GM12878 (cell line): Measurements from ENCODE around the gene PRKAA1. TPM values are rescaled to one million over a fixed set of nuclear protein-coding genes. Genes with fewer than 3 reads are reported as not detected.

Experiments
- ATAC-seq: fragments of 200-7000 bp; cut with Tn5 transposase; 3 replicates; pipeline ENCODE4 v1.9.1; 2020; ENCODE audit warnings: mild to moderate bottlenecking, moderate library complexity
- BruUV-seq: library from RNA; stranded (reverse); fragments of 400-500 nt; replicated peaks from 2 replicates; lab custom pipeline; 2021; lab: Mats Ljungman, UMichigan
- CTCF ChIA-PET: fragments of 300-600 bp; sonication (Branson Sonifier 250); formaldehyde crosslinking; extraction: SDS; loops from one replicate; lab custom pipeline; 2021; ENCODE audit warnings: inconsistent platforms; lab: Yijun Ruan, JAX
- POLR2A ChIA-PET: fragments of 350-600 bp; formaldehyde crosslinking; extraction: SDS; loops from one replicate; lab custom pipeline; 2021; ENCODE audit warnings: inconsistent platforms; lab: Charles Lee
- RAD21 ChIA-PET: fragments of 300-600 bp; sonication (Branson Sonifier 250); formaldehyde crosslinking; loops from one replicate; lab custom pipeline; 2023; ENCODE audit warnings: antibody characterized with exemption; ENCODE audit not compliant: unreplicated experiment; lab: Charles Lee
- SMC1A ChIA-PET: fragments of 300-600 bp; sonication (Branson Sonifier 250); formaldehyde crosslinking; loops from one replicate; lab custom pipeline; 2023; ENCODE audit not compliant: unreplicated experiment, uncharacterized antibody; lab: Charles Lee
- DNase-seq: peaks from one replicate; pipeline ENCODE4 v3.0.0-alpha.2; 2011; ENCODE audit warnings: low read depth, low spot score
- FAIRE-seq: peaks from 3 replicates; lab custom pipeline; 2011; peaks lifted over from hg19 to GRCh38; lab: Jason Lieb, UNC
- H2AFZ ChIP-seq: 2 replicates; pipeline ENCODE4 v1.6.0; 2011; ENCODE audit warnings: low read depth, low read length, control low read depth; ENCODE audit not compliant: control insufficient read depth
- H3K27ac ChIP-seq: 2 replicates; pipeline ENCODE4 v1.5.1; 2011; ENCODE audit warnings: control low read depth; ENCODE audit not compliant: control insufficient read depth, insufficient read depth
- H3K27me3 ChIP-seq, 2 experiments: replicated peaks in 1 of 2; 2 replicates each; pipeline versions ENCODE4 v1.6.0 to v1.6.1; 2011; ENCODE audit warnings: low read length in 1 of 2; ENCODE audit not compliant: control insufficient read depth in 2 of 2, insufficient read depth in 2 of 2
- H3K36me3 ChIP-seq, 2 experiments: 2 replicates each; pipeline ENCODE4 v1.5.1; 2011; ENCODE audit warnings: low read length in 1 of 2; ENCODE audit not compliant: control insufficient read depth in 2 of 2, insufficient read depth in 2 of 2
- H3K4me1 ChIP-seq: 2 replicates; pipeline ENCODE4 v1.6.1; 2011; ENCODE audit warnings: mild to moderate bottlenecking, low read length, moderate library complexity, mixed read lengths; ENCODE audit not compliant: control insufficient read depth, insufficient read depth
- H3K4me2 ChIP-seq: 2 replicates; pipeline ENCODE4 v1.6.0; 2011; ENCODE audit warnings: control low read depth; ENCODE audit not compliant: control insufficient read depth, insufficient read depth
- H3K4me3 ChIP-seq: fragments of 200-600 bp; sonication (generic); 2 replicates; pipeline ENCODE4 v1.5.1; 2016
- H3K79me2 ChIP-seq: 2 replicates; pipeline ENCODE4 v1.6.0; 2011; ENCODE audit warnings: low read length; ENCODE audit not compliant: control insufficient read depth, insufficient read depth
- H3K9ac ChIP-seq: 2 replicates; pipeline ENCODE4 v1.8.0; 2011; ENCODE audit warnings: low read length, control low read depth, mixed read lengths; ENCODE audit not compliant: control insufficient read depth, insufficient read depth
- H3K9me3 ChIP-seq: replicated peaks from 3 replicates; pipeline ENCODE4 v1.5.1; 2011; ENCODE audit warnings: mild to moderate bottlenecking, low read length; ENCODE audit not compliant: control insufficient read depth, insufficient read depth
- H4K20me1 ChIP-seq: 2 replicates; pipeline ENCODE4 v1.6.0; 2011; ENCODE audit not compliant: control insufficient read depth, insufficient read depth
- ATF3 ChIP-seq: IDR thresholded peaks from 2 replicates; pipeline ENCODE4 v1.6.1; 2011; ENCODE audit warnings: low read depth, mild to moderate bottlenecking, low read length, moderate library complexity, borderline replicate concordance; ENCODE audit errors: extremely low read depth
- ATF7 ChIP-seq: fragments of 450-650 bp; IDR thresholded peaks from 2 replicates; pipeline ENCODE4 v1.6.1; 2016; ENCODE audit warnings: low read depth, mild to moderate bottlenecking
- KAT2A ChIP-seq: conservative IDR thresholded peaks from 2 replicates; pipeline ENCODE4 v1.6.1; 2011; ENCODE audit warnings: low read depth, low read length; ENCODE audit not compliant: control insufficient read depth
- RAD51 ChIP-seq: fragments of 450-650 bp; IDR thresholded peaks from 2 replicates; pipeline ENCODE4 v1.6.1; 2016; ENCODE audit warnings: moderate library complexity, mild to moderate bottlenecking, inconsistent platforms
- RFX5 ChIP-seq: IDR thresholded peaks from 2 replicates; pipeline ENCODE4 v1.6.1; 2011; ENCODE audit warnings: low read depth, low read length, improper control_type of control experiment
- RUNX3 ChIP-seq: IDR thresholded peaks from 2 replicates; pipeline ENCODE4 v1.6.1; 2012; ENCODE audit warnings: low read length, inconsistent platforms
- SMAD5 ChIP-seq: IDR thresholded peaks from 2 replicates; pipeline ENCODE4 v1.6.1; 2016; ENCODE audit warnings: antibody characterized with exemption, low read depth
- WGBS: methylation state at CpG from one replicate; pipeline ENCODE4 v1.1.6; 2016; ENCODE audit warnings: low lambda C conversion rate; ENCODE audit not compliant: insufficient replicate concordance, insufficient coverage; ENCODE audit errors: missing lambda C conversion rate; 5-methylcytosine and 5-hydroxymethylcytosine counted together
- in situ Hi-C: fragments of 300-500 bp; cut with MboI; formaldehyde crosslinking; loops from 9 replicates; pipeline ENCODE4 v1.14.3; 2018; ENCODE audit warnings: mixed read lengths
- intact Hi-C: fragments of 100-400 bp; cut with micrococcal nuclease; formaldehyde crosslinking; loops from one replicate; pipeline ENCODE4 v1.14.2; 2022; ENCODE audit not compliant: unreplicated experiment
- polyA plus RNA-seq, 11 experiments: library from polyadenylated mRNA; depleted of rRNA in 4 of 11; unstranded in 6 of 11; stranded (reverse) in 5 of 11; fragments of >200 nt; fragmentation: Nextera tagmentation in 4 of 11; fragmentation: Illumina TruSeq in 1 of 11; extraction: Ambion mirVana in 4 of 11; extraction: Trizol in 1 of 11; gene quantifications; 1 replicate in 1 of 11; 2 replicates in 10 of 11; pipeline versions ENCODE4 v1.2.1 to v1.2.3, GENCODE V29; 2011 to 2016; ENCODE audit warnings: inconsistent platforms in 2 of 11, missing spikeins in 2 of 11, low read depth in 1 of 11
- total RNA-seq, 4 experiments: library from RNA; depleted of rRNA in 3 of 4; stranded (reverse); fragments of >200 nt in 3 of 4; fragmentation: Illumina TruSeq in 1 of 4; extraction: Trizol in 1 of 4; gene quantifications; 2 replicates each; pipeline versions ENCODE4 v1.2.1 to v1.2.3, GENCODE V29; 2013 to 2021
- TF ChIP-seq, protein P1 (sequence below): fragments of 450-650 bp; IDR thresholded peaks from 2 replicates; pipeline ENCODE4 v1.6.1; 2018; ENCODE audit warnings: borderline replicate concordance, mild to moderate bottlenecking; ENCODE audit not compliant: partially characterized antibody

PRKAA1 gene
- total and polyA plus RNA-seq, 10 of the 15 experiments (the other 5 are each of a cell fraction or from before 2014, with no cell fraction given): 13.6 to 55.5 (median 29.6) TPM

DNA sequence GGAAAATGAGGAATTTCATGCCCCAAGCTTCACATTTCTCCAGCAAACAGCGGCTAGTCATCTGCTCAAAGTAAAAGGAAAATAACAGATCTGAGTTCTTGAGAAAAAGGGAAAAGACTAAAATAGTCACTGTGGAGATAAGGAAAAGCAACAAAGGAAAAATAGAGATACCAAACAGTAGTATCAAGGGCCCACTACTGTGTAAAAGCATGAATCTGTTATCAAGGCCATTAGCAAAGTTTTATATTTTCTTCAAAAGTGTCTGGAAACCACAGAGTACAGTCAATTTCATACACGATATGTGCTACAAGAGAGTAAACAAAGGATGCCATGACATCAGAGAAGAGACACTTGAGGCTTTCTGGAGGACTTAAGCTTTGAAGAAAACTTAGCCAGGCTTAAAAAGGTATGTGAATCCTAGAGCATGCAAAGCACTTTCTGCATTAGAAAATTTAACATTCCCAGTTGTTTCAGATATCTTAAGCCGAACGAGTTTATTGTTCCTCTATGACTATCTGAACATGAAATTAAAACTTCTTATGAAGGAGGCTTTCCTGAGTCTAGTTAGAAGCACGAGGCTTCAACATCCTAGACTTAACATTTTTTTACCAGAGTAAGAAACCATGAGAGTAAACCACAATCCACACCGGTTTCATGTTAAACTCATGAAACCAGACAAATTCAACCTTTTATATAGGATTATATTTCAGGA is 43.6 kb downstream of the PRKAA1 start:
- Histone ChIP-seq H3K4me2 (peak overlapping the region; percentile 87), H3K79me2 (peaks cover 21% of the 10 kb centered on the region), H3K36me3 (0 out of 4 replicates have a peak, but pooled peaks cover 0 to 2% of the 10 kb centered on the region in 2 experiments), H3K27ac (peak overlapping the region; percentile 74), H3K4me3 (peak overlapping the region; percentile 88), H3K9me3 (no peaks in the 10 kb centered on the region; the same call in 2 of the 3 replicates), H3K4me1 (peaks cover 7% of the 10 kb centered on the region; the same call in 1 of the 2 replicates), H3K9ac (peak overlapping the region; percentile 80), H4K20me1 (no peaks in the 10 kb centered on the region), H3K27me3 (no peaks in the 10 kb centered on the region), H2AFZ (peak overlapping the region; percentile 96)
- in situ Hi-C loops (loop anchor here (5.0 kb wide), 1 partner anchor 83 kb away; the partner anchor contains the start of gene RPL37), intact Hi-C loops (loop anchor here (1.0 to 2.0 kb wide), 3 partner anchors 44 to 124 kb away; partner anchors contain the start of gene PRKAA1)
- SMC1A ChIA-PET: interaction anchor here (0.7 kb wide), 1 partner anchor 701 kb away, joined by 3 read pairs; no protein-coding TSS in a partner anchor
- peak; percentile 30 for ATAC-seq
- no peak for FAIRE-seq
- BruUV-seq: no TSS peak
- WGBS: 17% methylated on average over 6 of the region's 6 CpGs
- RAD21 ChIA-PET: no interaction called here
- CTCF ChIA-PET: interaction anchor here (0.8 to 1.8 kb wide), 2 partner anchors 8 to 14 kb away, joined by 3 to 7 read pairs; no protein-coding TSS in a partner anchor
- DNase-seq: no peak
- TF ChIP-seq RUNX3: peak; percentile 37; the same call in 1 of the 2 replicates
- no peak for TF ChIP-seq RFX5
- POLR2A ChIA-PET: interaction anchor here (0.8 kb wide), 1 partner anchor 75 kb away, joined by 3 read pairs; no protein-coding TSS in a partner anchor

- Histone ChIP-seq H3K4me1 (no peaks in the 10 kb centered on the region), H2AFZ (no peak overlapping the region), H3K4me2 (no peak overlapping the region), H3K79me2 (no peaks in the 10 kb centered on the region; the same call in 1 of the 2 replicates), H3K36me3 (no peaks in the 10 kb centered on the region), H3K27me3 (no peaks in the 10 kb centered on the region), H3K9ac (no peak overlapping the region), H3K27ac (no peak overlapping the region), H3K4me3 (no peak overlapping the region), H3K9me3 (no peaks in the 10 kb centered on the region; the same call in 2 of the 3 replicates), H4K20me1 (no peaks in the 10 kb centered on the region)
- ChIA-PET POLR2A (interaction anchor here (0.6 kb wide), 1 partner anchor 80 kb away, joined by 3 read pairs; no protein-coding TSS in a partner anchor), RAD21 (no interaction called here), SMC1A (interaction anchor here (0.6 to 1.2 kb wide), 5 partner anchors 17 to 358 kb away, joined by 3 to 4 read pairs (median 3); no protein-coding TSS in a partner anchor), CTCF (interaction anchor here (0.6 to 2.0 kb wide), 7 partner anchors 8 to 676 kb away, joined by 3 to 7 read pairs (median 5); partner anchors contain the start of gene TTC33)
- DNase-seq (no peak), FAIRE-seq (no peak), ATAC-seq (no peak)
- intact Hi-C loops: no loop called here
- 96% methylated on average over 4 of the region's 4 CpGs for WGBS
- in situ Hi-C loops: no loop called here
- no TSS peak for BruUV-seq
- TF ChIP-seq RAD51 (no peak), SMAD5 (no peak), ATF3 (no peak), ATF7 (no peak), KAT2A (no peak)
- TF ChIP-seq, protein P1, sequence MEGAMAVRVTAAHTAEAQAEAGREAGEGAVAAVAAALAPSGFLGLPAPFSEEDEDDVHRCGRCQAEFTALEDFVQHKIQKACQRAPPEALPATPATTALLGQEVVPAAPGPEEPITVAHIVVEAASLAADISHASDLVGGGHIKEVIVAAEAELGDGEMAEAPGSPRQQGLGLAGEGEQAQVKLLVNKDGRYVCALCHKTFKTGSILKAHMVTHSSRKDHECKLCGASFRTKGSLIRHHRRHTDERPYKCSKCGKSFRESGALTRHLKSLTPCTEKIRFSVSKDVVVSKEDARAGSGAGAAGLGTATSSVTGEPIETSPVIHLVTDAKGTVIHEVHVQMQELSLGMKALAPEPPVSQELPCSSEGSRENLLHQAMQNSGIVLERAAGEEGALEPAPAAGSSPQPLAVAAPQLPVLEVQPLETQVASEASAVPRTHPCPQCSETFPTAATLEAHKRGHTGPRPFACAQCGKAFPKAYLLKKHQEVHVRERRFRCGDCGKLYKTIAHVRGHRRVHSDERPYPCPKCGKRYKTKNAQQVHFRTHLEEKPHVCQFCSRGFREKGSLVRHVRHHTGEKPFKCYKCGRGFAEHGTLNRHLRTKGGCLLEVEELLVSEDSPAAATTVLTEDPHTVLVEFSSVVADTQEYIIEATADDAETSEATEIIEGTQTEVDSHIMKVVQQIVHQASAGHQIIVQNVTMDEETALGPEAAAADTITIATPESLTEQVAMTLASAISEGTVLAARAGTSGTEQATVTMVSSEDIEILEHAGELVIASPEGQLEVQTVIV: no peak
Observed at GRCh38 chr5:40746703-40747102, 51.5 kb downstream of the PRKAA1 start.
